Measurements from ENCODE around the gene DCAF6.

DCAF6 gene

GRCh38 chr1:168000656-168001055 is 64.2 kb downstream of the DCAF6 start:
- Histone ChIP-seq H3K9me3 (no peaks in the 10 kb centered on the region), H3K4me1 (no peaks in the 10 kb centered on the region), H4K20me1 (no peaks in the 10 kb centered on the region), H3K36me3 (peaks cover 26% of the 10 kb centered on the region), H3K9ac (no peak overlapping the region), H3K4me3 (no peak overlapping the region), H3K4me2 (no peak overlapping the region), H3K27me3 (no peaks in the 10 kb centered on the region), H3K27ac (no peak overlapping the region)
- TF ChIP-seq Cebpa-rat (IDR thresholded peaks at IDR 0.05): no peak

- H3K4me3 ChIP-seq: no peak overlapping the region
- TF ChIP-seq Cebpa-rat (IDR thresholded peaks at IDR 0.05): no peak
- H3K36me3 ChIP-seq: peaks cover 26% of the 10 kb centered on the region
- no peak overlapping the region for H3K9ac ChIP-seq
- H3K4me1 ChIP-seq: no peaks in the 10 kb centered on the region
- H4K20me1 ChIP-seq: no peaks in the 10 kb centered on the region
- H3K9me3 ChIP-seq: no peaks in the 10 kb centered on the region
- no peaks in the 10 kb centered on the region for H3K27me3 ChIP-seq
- H3K27ac ChIP-seq: no peak overlapping the region
- H3K4me2 ChIP-seq: no peak overlapping the region
Measured at GRCh38 chr1:168001213-168001612, 64.7 kb downstream of the DCAF6 start.

- no peak overlapping the region for H3K27ac ChIP-seq
- no peaks in the 10 kb centered on the region for H3K4me1 ChIP-seq
- no peaks in the 10 kb centered on the region for H3K9me3 ChIP-seq
- H4K20me1 ChIP-seq: no peaks in the 10 kb centered on the region
- no peaks in the 10 kb centered on the region for H3K27me3 ChIP-seq
- TF ChIP-seq Cebpa-rat (IDR thresholded peaks at IDR 0.05): no peak
- peaks cover 34% of the 10 kb centered on the region for H3K36me3 ChIP-seq
- no peak overlapping the region for H3K9ac ChIP-seq
- no peak overlapping the region for H3K4me3 ChIP-seq
- no peak overlapping the region for H3K4me2 ChIP-seq
Measured at GRCh38 chr1:168004531-168004930, 68.0 kb downstream of the DCAF6 start.

- H3K4me2 ChIP-seq: no peak overlapping the region
- TF ChIP-seq Cebpa-rat (IDR thresholded peaks at IDR 0.05): no peak
- no peaks in the 10 kb centered on the region for H3K4me1 ChIP-seq
- H3K9me3 ChIP-seq: no peaks in the 10 kb centered on the region
- no peak overlapping the region for H3K9ac ChIP-seq
- H3K4me3 ChIP-seq: no peak overlapping the region
- H3K27ac ChIP-seq: no peak overlapping the region
- H4K20me1 ChIP-seq: no peaks in the 10 kb centered on the region
- peaks cover 34% of the 10 kb centered on the region for H3K36me3 ChIP-seq
- no peaks in the 10 kb centered on the region for H3K27me3 ChIP-seq
Measured at GRCh38 chr1:168005529-168005928, 69.0 kb downstream of the DCAF6 start.

- Histone ChIP-seq H4K20me1 (no peaks in the 10 kb centered on the region), H3K4me3 (no peak overlapping the region)
Measured at GRCh38 chr1:168007691-168008090, 71.2 kb downstream of the DCAF6 start.

GRCh38 chr1:168008595-168008994 is 72.1 kb downstream of the DCAF6 start:
- H3K27me3 ChIP-seq: no peaks in the 10 kb centered on the region
- no peak overlapping the region for H3K4me3 ChIP-seq
- no peaks in the 10 kb centered on the region for H4K20me1 ChIP-seq
- no peak overlapping the region for H3K4me2 ChIP-seq
- H3K9ac ChIP-seq: no peak overlapping the region
- H3K9me3 ChIP-seq: no peaks in the 10 kb centered on the region
- H3K4me1 ChIP-seq: no peaks in the 10 kb centered on the region
- H3K36me3 ChIP-seq: peaks cover 53% of the 10 kb centered on the region
- no peak for TF ChIP-seq Cebpa-rat (IDR thresholded peaks at IDR 0.05)
- no peak overlapping the region for H3K27ac ChIP-seq

More at GRCh38 chr1:168007691-168008090, 71.2 kb downstream of the DCAF6 start:
- Histone ChIP-seq H3K36me3 (peaks cover 47% of the 10 kb centered on the region), H3K27me3 (no peaks in the 10 kb centered on the region), H3K9me3 (no peaks in the 10 kb centered on the region), H3K4me1 (no peaks in the 10 kb centered on the region), H3K4me2 (no peak overlapping the region), H3K27ac (no peak overlapping the region), H3K9ac (no peak overlapping the region)
- no peak for TF ChIP-seq Cebpa-rat (IDR thresholded peaks at IDR 0.05)

GRCh38 chr1:168009322-168009721 is 72.8 kb downstream of the DCAF6 start:
- no peak for TF ChIP-seq Cebpa-rat (IDR thresholded peaks at IDR 0.05)
- no peak overlapping the region for H3K9ac ChIP-seq
- H3K9me3 ChIP-seq: no peaks in the 10 kb centered on the region
- no peak overlapping the region for H3K4me3 ChIP-seq
- H3K27ac ChIP-seq: no peak overlapping the region
- H3K36me3 ChIP-seq: peaks cover 50% of the 10 kb centered on the region
- no peaks in the 10 kb centered on the region for H4K20me1 ChIP-seq
- H3K27me3 ChIP-seq: no peaks in the 10 kb centered on the region
- no peaks in the 10 kb centered on the region for H3K4me1 ChIP-seq
- no peak overlapping the region for H3K4me2 ChIP-seq

- Histone ChIP-seq H4K20me1 (no peaks in the 10 kb centered on the region), H3K4me3 (no peak overlapping the region), H3K4me1 (no peaks in the 10 kb centered on the region), H3K9me3 (no peaks in the 10 kb centered on the region), H3K27me3 (no peaks in the 10 kb centered on the region), H3K36me3 (peaks cover 50% of the 10 kb centered on the region), H3K4me2 (no peak overlapping the region), H3K9ac (no peak overlapping the region), H3K27ac (no peak overlapping the region)
- no peak for TF ChIP-seq Cebpa-rat (IDR thresholded peaks at IDR 0.05)
Measured at GRCh38 chr1:168019407-168019806, 82.9 kb downstream of the DCAF6 start.

- no peak overlapping the region for H3K4me2 ChIP-seq
- H4K20me1 ChIP-seq: no peaks in the 10 kb centered on the region
- no peak overlapping the region for H3K27ac ChIP-seq
- no peaks in the 10 kb centered on the region for H3K4me1 ChIP-seq
- no peaks in the 10 kb centered on the region for H3K27me3 ChIP-seq
- no peaks in the 10 kb centered on the region for H3K9me3 ChIP-seq
- H3K36me3 ChIP-seq: peaks cover 8% of the 10 kb centered on the region; the same call in 1 of the 2 replicates
- H3K4me3 ChIP-seq: no peak overlapping the region
- H3K9ac ChIP-seq: no peak overlapping the region
- no peak for TF ChIP-seq Cebpa-rat (IDR thresholded peaks at IDR 0.05)
Measured at GRCh38 chr1:168031198-168031597, 94.7 kb downstream of the DCAF6 start.

GRCh38 chr1:168031627-168032026 is 95.1 kb downstream of the DCAF6 start:
- TF ChIP-seq Cebpa-rat (IDR thresholded peaks at IDR 0.05): no peak
- Histone ChIP-seq H3K4me1 (no peaks in the 10 kb centered on the region), H3K4me2 (no peak overlapping the region)

GRCh38 chr1:168032029-168032428 is 95.5 kb downstream of the DCAF6 start:
- Histone ChIP-seq H3K27ac (no peak overlapping the region), H3K27me3 (no peaks in the 10 kb centered on the region), H4K20me1 (no peaks in the 10 kb centered on the region), H3K9ac (no peak overlapping the region), H3K9me3 (no peaks in the 10 kb centered on the region), H3K4me2 (no peak overlapping the region), H3K4me3 (no peak overlapping the region), H3K4me1 (no peaks in the 10 kb centered on the region), H3K36me3 (peaks cover 8% of the 10 kb centered on the region; the same call in 1 of the 2 replicates)
- TF ChIP-seq Cebpa-rat (IDR thresholded peaks at IDR 0.05): no peak

More at GRCh38 chr1:168031627-168032026, 95.1 kb downstream of the DCAF6 start:
- no peak overlapping the region for H3K9ac ChIP-seq
- no peak overlapping the region for H3K4me3 ChIP-seq
- H3K27ac ChIP-seq: no peak overlapping the region
- H3K27me3 ChIP-seq: no peaks in the 10 kb centered on the region
- H4K20me1 ChIP-seq: no peaks in the 10 kb centered on the region
- no peaks in the 10 kb centered on the region for H3K9me3 ChIP-seq
- H3K36me3 ChIP-seq: peaks cover 8% of the 10 kb centered on the region; the same call in 1 of the 2 replicates
